K562 (cell line): ENCODE results near the gene DGCR2. TPM values are rescaled to one million over a fixed set of nuclear protein-coding genes. Genes with fewer than 3 reads are reported as not detected.

Experiments used
- DACH1 ChIP-seq: fragments of 450-650 bp; IDR thresholded peaks from 2 replicates; pipeline ENCODE4 v1.6.1; 2018; ENCODE audit not compliant: partially characterized antibody
- HNRNPLL ChIP-seq: fragments of 200-400 bp; formaldehyde crosslinking; IDR thresholded peaks from 2 replicates; pipeline ENCODE4 v1.6.1; 2017; ENCODE audit warnings: low read length, low read depth, mild to moderate bottlenecking; ENCODE audit not compliant: poor library complexity, severe bottlenecking
- RERE ChIP-seq: sonication (generic); formaldehyde crosslinking; IDR thresholded peaks from 2 replicates; pipeline ENCODE4 v1.8.0; 2023; ENCODE audit warnings: missing genetic modification reagents, mild to moderate bottlenecking, borderline replicate concordance
- SMARCB1 ChIP-seq: IDR thresholded peaks from 2 replicates; pipeline ENCODE4 v1.6.1; 2011; ENCODE audit warnings: improper control_type of control experiment, low read depth; ENCODE audit not compliant: insufficient read length
- SNAPC5 ChIP-seq: fragments of 250-450 bp; sonication (Bioruptor Pico); IDR thresholded peaks from 2 replicates; pipeline ENCODE4 v1.8.0; 2021; ENCODE audit warnings: moderate library complexity, mild to moderate bottlenecking, inconsistent platforms
- polyA plus RNA-seq, 8 experiments: library from polyadenylated mRNA; depleted of rRNA in 4 of 8; stranded (reverse) in 5 of 8; unstranded in 3 of 8; fragments of >200 nt; fragmentation: Nextera tagmentation in 2 of 8; fragmentation: Illumina TruSeq in 1 of 8; extraction: Ambion mirVana in 2 of 8; extraction: Trizol in 1 of 8; gene quantifications; 2 replicates each; pipeline versions ENCODE4 v1.2.1 to v1.2.3, GENCODE V29; 2011 to 2014; ENCODE audit warnings: inconsistent platforms in 1 of 8, missing spikeins in 1 of 8
- total RNA-seq, 7 experiments: library from RNA; depleted of rRNA in 6 of 7; stranded (reverse); fragments of >200 nt in 6 of 7; fragmentation: Illumina TruSeq in 2 of 7; extraction: Trizol in 2 of 7; gene quantifications; 2 replicates each; pipeline versions ENCODE4 v1.2.1 to v1.2.3, GENCODE V29; 2011 to 2021; ENCODE audit warnings: low replicate concordance in 1 of 7
- TF ChIP-seq, protein P1 (sequence below): IDR thresholded peaks from 3 replicates; pipeline ENCODE4 v1.6.1; 2011; ENCODE audit warnings: borderline replicate concordance, mild to moderate bottlenecking, moderate library complexity; ENCODE audit not compliant: insufficient read length; ENCODE audit errors: extremely low read depth
- TF ChIP-seq, protein P2 (sequence below): fragments of 450-650 bp; formaldehyde crosslinking; conservative IDR thresholded peaks from 2 replicates; pipeline ENCODE4 v1.4.0; 2022; ENCODE audit warnings: mild to moderate bottlenecking, missing genetic modification characterization

Gene DGCR2
- total and polyA plus RNA-seq, 9 of the 15 experiments (the other 6 are each of a cell fraction or from before 2014, with no cell fraction given), result 0.69 to 101 (median 56.4) TPM

GRCh38 chr22:19035474-19036228 is 86.6 kb downstream of the DGCR2 start (continued):
- TF ChIP-seq RERE (CRISPR knock-in tag), result no peak
- TF ChIP-seq DACH1, result no peak
- TF ChIP-seq SMARCB1, result no peak
- TF ChIP-seq, protein P1, sequence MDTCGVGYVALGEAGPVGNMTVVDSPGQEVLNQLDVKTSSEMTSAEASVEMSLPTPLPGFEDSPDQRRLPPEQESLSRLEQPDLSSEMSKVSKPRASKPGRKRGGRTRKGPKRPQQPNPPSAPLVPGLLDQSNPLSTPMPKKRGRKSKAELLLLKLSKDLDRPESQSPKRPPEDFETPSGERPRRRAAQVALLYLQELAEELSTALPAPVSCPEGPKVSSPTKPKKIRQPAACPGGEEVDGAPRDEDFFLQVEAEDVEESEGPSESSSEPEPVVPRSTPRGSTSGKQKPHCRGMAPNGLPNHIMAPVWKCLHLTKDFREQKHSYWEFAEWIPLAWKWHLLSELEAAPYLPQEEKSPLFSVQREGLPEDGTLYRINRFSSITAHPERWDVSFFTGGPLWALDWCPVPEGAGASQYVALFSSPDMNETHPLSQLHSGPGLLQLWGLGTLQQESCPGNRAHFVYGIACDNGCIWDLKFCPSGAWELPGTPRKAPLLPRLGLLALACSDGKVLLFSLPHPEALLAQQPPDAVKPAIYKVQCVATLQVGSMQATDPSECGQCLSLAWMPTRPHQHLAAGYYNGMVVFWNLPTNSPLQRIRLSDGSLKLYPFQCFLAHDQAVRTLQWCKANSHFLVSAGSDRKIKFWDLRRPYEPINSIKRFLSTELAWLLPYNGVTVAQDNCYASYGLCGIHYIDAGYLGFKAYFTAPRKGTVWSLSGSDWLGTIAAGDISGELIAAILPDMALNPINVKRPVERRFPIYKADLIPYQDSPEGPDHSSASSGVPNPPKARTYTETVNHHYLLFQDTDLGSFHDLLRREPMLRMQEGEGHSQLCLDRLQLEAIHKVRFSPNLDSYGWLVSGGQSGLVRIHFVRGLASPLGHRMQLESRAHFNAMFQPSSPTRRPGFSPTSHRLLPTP, result no peak
- no peak for TF ChIP-seq SNAPC5
- no peak for TF ChIP-seq HNRNPLL
- TF ChIP-seq, protein P2, sequence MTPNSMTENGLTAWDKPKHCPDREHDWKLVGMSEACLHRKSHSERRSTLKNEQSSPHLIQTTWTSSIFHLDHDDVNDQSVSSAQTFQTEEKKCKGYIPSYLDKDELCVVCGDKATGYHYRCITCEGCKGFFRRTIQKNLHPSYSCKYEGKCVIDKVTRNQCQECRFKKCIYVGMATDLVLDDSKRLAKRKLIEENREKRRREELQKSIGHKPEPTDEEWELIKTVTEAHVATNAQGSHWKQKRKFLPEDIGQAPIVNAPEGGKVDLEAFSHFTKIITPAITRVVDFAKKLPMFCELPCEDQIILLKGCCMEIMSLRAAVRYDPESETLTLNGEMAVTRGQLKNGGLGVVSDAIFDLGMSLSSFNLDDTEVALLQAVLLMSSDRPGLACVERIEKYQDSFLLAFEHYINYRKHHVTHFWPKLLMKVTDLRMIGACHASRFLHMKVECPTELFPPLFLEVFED (CRISPR knock-in tag), result no peak; the same call in 1 of the 2 replicates
